Upper lobe of left lung (tissue), 6 donors: ENCODE data around the gene NOM1. TPM values are rescaled to one million over a fixed set of nuclear protein-coding genes. Genes with fewer than 3 reads are reported as not detected.

Experiments used
- ATAC-seq, 2 donors: fragments of 200-7000 bp; cut with Tn5 transposase; one replicate each; pipeline ENCODE4 v1.9.1; 2022; ENCODE audit warnings: mild to moderate bottlenecking in 2 of 2, moderate library complexity in 2 of 2; ENCODE audit not compliant: low FRiP score in 2 of 2
- DNase-seq, 2 donors: peaks; one replicate each; pipeline ENCODE4 v3.0.0-alpha.2; 2019 to 2020
- H3K27ac ChIP-seq, 4 donors: fragments of 200-600 bp; sonication (generic); one replicate each; pipeline ENCODE4 v1.5.1; 2016 to 2019
- H3K27me3 ChIP-seq, 4 donors: fragments of 200-600 bp; sonication (generic); one replicate each; pipeline ENCODE4 v1.5.1; 2017 to 2019
- H3K36me3 ChIP-seq, 4 donors: fragments of 200-600 bp; sonication (generic); one replicate each; pipeline ENCODE4 v1.5.1; 2016 to 2019
- H3K4me1 ChIP-seq, 4 donors: fragments of 200-600 bp; sonication (generic); one replicate each; pipeline ENCODE4 v1.5.1; 2018 to 2019
- H3K4me3 ChIP-seq, 4 donors: fragments of 200-600 bp; sonication (generic); one replicate each; pipeline ENCODE4 v1.5.1; 2017 to 2019; ENCODE audit warnings: mild to moderate bottlenecking in 2 of 4, moderate library complexity in 1 of 4
- H3K9me3 ChIP-seq, 4 donors: fragments of 200-600 bp; sonication (generic); one replicate each; pipeline ENCODE4 v1.5.1; 2018 to 2019
- CTCF ChIP-seq, 6 experiments: fragments of 450-650 bp in 4 of 6; fragments of 200-600 bp in 2 of 6; sonication (generic) in 2 of 6; IDR thresholded peaks; one replicate each; pipeline ENCODE4 v1.5.1; 2016 to 2019; ENCODE audit warnings: antibody characterized with exemption in 6 of 6
- EP300 ChIP-seq, 4 donors: sonication (generic); formaldehyde crosslinking; IDR thresholded peaks; one replicate each; pipeline ENCODE4 v1.5.1; 2017; ENCODE audit warnings: antibody characterized with exemption in 4 of 4, control low read depth in 2 of 4
- POLR2A ChIP-seq, 4 donors: fragments of 450-650 bp; IDR thresholded peaks; one replicate each; pipeline ENCODE4 v1.5.1; 2016 to 2017; ENCODE audit warnings: antibody characterized with exemption in 4 of 4, mild to moderate bottlenecking in 2 of 4
- POLR2AphosphoS5 ChIP-seq, 2 donors: sonication (generic); formaldehyde crosslinking; IDR thresholded peaks; one replicate each; pipeline ENCODE4 v1.5.1; 2017; ENCODE audit warnings: antibody characterized with exemption in 2 of 2
- WGBS, 2 donors: methylation state at CpG; one replicate each; pipeline ENCODE4 v1.1.5; 2017 to 2018; 5-methylcytosine and 5-hydroxymethylcytosine counted together
- total RNA-seq, 6 donors: library from RNA; depleted of rRNA in 4 of 6; stranded (reverse); fragments of >200 nt in 4 of 6; gene quantifications; one replicate each; pipeline versions ENCODE4 v1.1.0 to v1.2.1, GENCODE V29; 2016 to 2021
- donor health status: DM: no; HTN: no; CAD: no; lungs with moderate emphysema.
- donor health status: DM: no; HTN: yes; CAD: no; lungs with severe emphysema.

NOM1 gene
- total RNA-seq, 6 donors from 2014 or later = 18.7 to 49.2 (median 22.8) TPM

DNA sequence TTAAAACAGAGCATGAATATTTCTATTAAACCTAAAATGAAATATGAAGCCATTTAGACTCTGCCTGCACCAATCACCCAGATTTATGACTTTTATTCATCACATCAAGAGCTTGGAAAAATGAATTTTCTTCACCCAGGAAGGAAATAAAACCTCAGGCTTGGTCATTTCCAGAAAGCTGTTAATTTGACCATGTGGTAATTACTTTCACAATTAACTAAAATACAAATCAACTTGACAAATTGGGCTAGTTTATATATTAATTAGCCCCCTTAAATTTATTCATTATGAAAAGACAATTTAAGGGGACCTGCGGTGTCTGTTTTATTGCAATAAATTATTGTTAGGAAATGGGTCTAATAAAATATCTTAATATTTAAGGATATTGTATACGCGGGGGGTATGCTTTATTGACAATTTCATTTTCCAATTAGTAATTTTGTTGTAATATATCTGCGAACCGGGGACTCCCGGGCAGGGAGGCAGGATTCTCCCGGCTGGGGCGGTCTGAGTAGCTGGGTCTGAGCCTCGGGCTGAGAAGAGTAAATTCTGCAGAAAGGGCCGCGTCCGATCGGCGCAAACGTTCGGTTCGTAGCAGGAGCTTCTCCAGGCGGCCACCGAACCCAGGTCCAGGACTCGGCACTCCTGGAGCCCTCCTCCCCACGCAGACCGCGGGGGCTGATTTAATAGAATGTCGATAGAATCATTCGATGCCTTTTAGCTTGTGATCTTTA is 70.4 kb downstream of the NOM1 start:
- Histone ChIP-seq H3K9me3 (no peaks in the 10 kb centered on the region), H3K4me1 (peaks cover 15 to 55% (median 29%) of the 10 kb centered on the region in 4 donors), H3K27me3 (peaks cover 0 to 84% (median 61%) of the 10 kb centered on the region in 4 donors), H3K4me3 (no peak overlapping the region), H3K27ac (no peak overlapping the region), H3K36me3 (no peaks in the 10 kb centered on the region)
- peak in 1 of 2 donors; percentile 32 for DNase-seq
- ATAC-seq = no peak
- TF ChIP-seq POLR2AphosphoS5 (IDR thresholded peaks at IDR 0.05) = no peak
- no peak for TF ChIP-seq CTCF (IDR thresholded peaks at IDR 0.05)
- WGBS, 2 donors = 6 to 15% methylated on average over 25 of the region's 25 CpGs

DNA sequence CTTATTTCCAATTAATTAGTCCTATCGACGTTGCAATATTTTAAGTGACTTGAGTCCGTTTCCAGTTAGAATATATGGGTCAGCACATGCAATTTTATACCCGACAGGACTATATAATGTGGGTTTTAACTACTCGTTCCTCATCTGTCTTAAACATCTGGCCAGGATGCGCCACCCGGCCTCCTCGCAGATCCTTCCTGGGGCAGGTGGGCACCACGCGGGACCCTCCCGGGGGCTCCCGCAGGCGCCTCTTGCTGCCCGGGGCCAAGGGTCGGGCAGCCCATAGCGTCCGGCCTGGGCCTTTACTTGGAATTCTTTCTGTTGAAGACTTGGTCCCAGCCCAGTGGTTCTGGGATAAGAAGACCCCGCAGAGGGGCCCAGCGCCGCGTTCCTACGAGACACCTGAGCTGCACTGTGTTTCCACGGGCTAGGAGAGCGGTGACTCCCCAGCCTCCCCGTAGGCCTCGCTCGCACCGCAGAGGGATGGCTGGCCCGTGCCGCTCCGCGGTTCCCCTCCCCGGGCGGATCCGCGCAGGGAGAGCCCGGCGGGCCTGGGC is 71.1 kb downstream of the NOM1 start:
- H3K4me3 ChIP-seq = peak overlapping the region in 3 of 4 donors; percentile 1 to 22 (median 12)

GRCh38 chr7:157021071-157021870 is 71.8 kb downstream of the NOM1 start:
- Histone ChIP-seq H3K4me1 (peaks cover 15 to 55% (median 29%) of the 10 kb centered on the region in 4 donors), H3K27ac (no peak overlapping the region), H3K36me3 (no peaks in the 10 kb centered on the region), H3K4me3 (peak overlapping the region in 3 of 4 donors; percentile 1 to 22 (median 12)), H3K27me3 (peaks cover 0 to 71% (median 55%) of the 10 kb centered on the region in 4 donors), H3K9me3 (no peaks in the 10 kb centered on the region)
- DNase-seq = peak in 1 of 2 donors; percentile 81
- no peak for TF ChIP-seq POLR2AphosphoS5 (IDR thresholded peaks at IDR 0.05)
- TF ChIP-seq POLR2A (IDR thresholded peaks at IDR 0.05) = no peak
- no peak for TF ChIP-seq EP300 (IDR thresholded peaks at IDR 0.05)
- no peak for TF ChIP-seq CTCF (IDR thresholded peaks at IDR 0.05)
- 6% methylated on average over 39 of the region's 84 CpGs; no CpG with 5 or more reads in 1 of the 2 donors for WGBS, 2 donors
- ATAC-seq = peak in 1 of 2 donors; percentile 16

More for the DNA sequence above, 71.1 kb downstream of the NOM1 start:
- Histone ChIP-seq H3K36me3 (no peaks in the 10 kb centered on the region), H3K27me3 (peaks cover 0 to 77% (median 58%) of the 10 kb centered on the region in 4 donors), H3K27ac (no peak overlapping the region), H3K9me3 (no peaks in the 10 kb centered on the region), H3K4me1 (peaks cover 15 to 55% (median 29%) of the 10 kb centered on the region in 4 donors)
- ATAC-seq = peak in 1 of 2 donors; percentile 7
- 5 to 9% methylated on average over 14 to 20 of the region's 38 CpGs for WGBS, 2 donors
- no peak for TF ChIP-seq POLR2A (IDR thresholded peaks at IDR 0.05)
- TF ChIP-seq CTCF (IDR thresholded peaks at IDR 0.05) = no peak
- no peak for TF ChIP-seq EP300 (IDR thresholded peaks at IDR 0.05)
- no peak for TF ChIP-seq POLR2AphosphoS5 (IDR thresholded peaks at IDR 0.05)
- DNase-seq = peak in 1 of 2 donors; percentile 73

DNA sequence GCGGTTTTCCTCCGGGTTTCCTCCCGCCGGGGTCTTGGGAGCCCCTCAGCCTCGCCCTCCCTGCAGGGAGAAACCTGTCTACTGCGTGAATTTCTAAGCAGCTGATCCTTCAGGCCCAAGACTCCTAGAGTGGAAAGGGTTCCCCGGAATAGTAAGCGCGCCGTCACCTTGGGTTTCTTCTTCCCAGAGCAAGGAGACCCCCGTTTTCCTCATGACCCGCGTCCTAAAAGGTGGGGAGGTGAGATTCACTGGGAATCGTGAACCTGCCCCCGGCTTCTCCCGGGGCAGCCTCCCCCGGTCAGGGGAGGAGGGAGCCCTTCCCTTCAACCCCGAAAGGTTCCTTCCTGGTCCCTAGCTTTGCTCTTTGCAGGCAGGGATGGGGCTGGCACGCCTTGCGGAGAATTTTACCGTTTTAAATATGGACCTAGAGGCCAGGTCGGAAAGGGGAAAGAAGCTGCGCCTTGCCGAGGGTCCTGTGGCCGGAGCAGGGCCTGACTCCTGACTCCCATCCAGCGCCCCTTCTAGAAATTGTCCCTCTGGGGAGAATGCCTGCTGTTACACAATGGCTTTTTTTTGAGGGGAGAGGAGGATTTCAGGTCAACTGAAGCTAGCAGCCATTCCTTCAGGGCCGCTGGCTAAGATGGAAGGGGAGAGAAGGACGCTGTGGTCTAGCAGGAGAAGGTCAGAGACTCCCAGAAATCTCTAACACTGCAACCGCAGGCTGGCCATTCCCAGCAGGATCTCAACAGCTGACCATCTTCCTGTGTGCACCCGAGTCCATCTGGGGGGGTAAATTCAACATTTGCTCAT is 72.6 kb downstream of the NOM1 start:
- no peak for DNase-seq
- H3K27me3 ChIP-seq = peaks cover 0 to 63% (median 51%) of the 10 kb centered on the region in 4 donors
- no peak overlapping the region for H3K4me3 ChIP-seq

More for the DNA sequence above, 72.6 kb downstream of the NOM1 start:
- WGBS, 2 donors = 8 to 11% methylated on average over 2 to 25 of the region's 30 CpGs
- H3K36me3 ChIP-seq = no peaks in the 10 kb centered on the region
- H3K27ac ChIP-seq = no peak overlapping the region
- TF ChIP-seq POLR2AphosphoS5 (IDR thresholded peaks at IDR 0.05) (no peak), POLR2A (IDR thresholded peaks at IDR 0.05) (no peak), EP300 (IDR thresholded peaks at IDR 0.05) (no peak), CTCF (IDR thresholded peaks at IDR 0.05) (no peak)
- H3K9me3 ChIP-seq = no peaks in the 10 kb centered on the region
- peaks cover 15 to 55% (median 29%) of the 10 kb centered on the region in 4 donors for H3K4me1 ChIP-seq
- no peak for ATAC-seq
